T-helper 17 cell (primary cell): Measurements from ENCODE around the gene TRIM67. TPM values are rescaled to one million over a fixed set of nuclear protein-coding genes. Genes with fewer than 3 reads are reported as not detected.

Source experiments
- ATAC-seq: fragments of 150-1000 bp; cut with Tn5 transposase; 2 replicates; pipeline ENCODE4 v1.10.0; 2021; ENCODE audit warnings: mild to moderate bottlenecking, moderate library complexity
- DNase-seq, 3 donors: peaks; one replicate each; pipeline versions ENCODE4 v3.0.0 to v3.0.0-alpha.2; 2020 to 2021
- H3K9me3 ChIP-seq: one replicate; pipeline ENCODE4 v1.7.0; 2013; ENCODE audit warnings: low read length, mild to moderate bottlenecking; ENCODE audit not compliant: control insufficient read depth, poor library complexity, severe bottlenecking
- H3K27ac Mint-ChIP-seq: one replicate; pipeline ENCODE4 v1.8.0; 2022; ENCODE audit warnings: mild to moderate bottlenecking, moderate library complexity, mixed read lengths
- H3K27me3 Mint-ChIP-seq: one replicate; pipeline ENCODE4 v1.8.0; 2022; ENCODE audit warnings: mixed read lengths
- H3K36me3 Mint-ChIP-seq: one replicate; pipeline ENCODE4 v1.8.0; 2022; ENCODE audit warnings: low read depth, mixed read lengths
- H3K4me1 Mint-ChIP-seq: one replicate; pipeline ENCODE4 v1.8.0; 2022; ENCODE audit warnings: mild to moderate bottlenecking, mixed read lengths
- H3K4me3 Mint-ChIP-seq: one replicate; pipeline ENCODE4 v1.8.0; 2022; ENCODE audit warnings: mild to moderate bottlenecking, moderate library complexity, mixed read lengths
- total RNA-seq, 4 donors: library from RNA in 2 of 4; stranded (reverse) in 2 of 4; gene quantifications; one replicate each; pipeline ENCODE4 v1.2.3 and lab custom pipeline; 2022 to 2026

TRIM67 gene
- total RNA-seq, 2 donors from 2014 or later = not detected

GRCh38 chr1:231248778-231249177 is 86.9 kb downstream of the TRIM67 start:
- Mint-ChIP-seq H3K27ac (no peak overlapping the region), H3K4me1 (peaks cover 47% of the 10 kb centered on the region), H3K27me3 (no peaks in the 10 kb centered on the region), H3K4me3 (no peak overlapping the region), H3K36me3 (peaks cover 12% of the 10 kb centered on the region)
- DNase-seq = no peak
- ATAC-seq = no peak
- H3K9me3 ChIP-seq = no peaks in the 10 kb centered on the region

GRCh38 chr1:231252336-231252735 is 90.5 kb downstream of the TRIM67 start:
- H3K27me3 Mint-ChIP-seq = no peaks in the 10 kb centered on the region
- ATAC-seq (no peak), DNase-seq (no peak)
- H3K36me3 Mint-ChIP-seq = peaks cover 21% of the 10 kb centered on the region
- H3K4me1 Mint-ChIP-seq = peaks cover 29% of the 10 kb centered on the region
- no peak overlapping the region for H3K4me3 Mint-ChIP-seq
- no peak overlapping the region for H3K27ac Mint-ChIP-seq
- no peaks in the 10 kb centered on the region for H3K9me3 ChIP-seq

- ATAC-seq (no peak), DNase-seq (no peak)
- Mint-ChIP-seq H3K4me1 (no peaks in the 10 kb centered on the region), H3K4me3 (no peak overlapping the region), H3K27ac (no peak overlapping the region), H3K27me3 (no peaks in the 10 kb centered on the region), H3K36me3 (peaks cover 12% of the 10 kb centered on the region)
- no peaks in the 10 kb centered on the region for H3K9me3 ChIP-seq
These were observed 98.5 kb downstream of the TRIM67 start for GRCh38 chr1:231260351-231260750.

GRCh38 chr1:231264642-231265041 is 102.8 kb downstream of the TRIM67 start:
- H3K36me3 Mint-ChIP-seq = peaks cover 20% of the 10 kb centered on the region
- no peaks in the 10 kb centered on the region for H3K27me3 Mint-ChIP-seq
- no peak overlapping the region for H3K27ac Mint-ChIP-seq
- no peaks in the 10 kb centered on the region for H3K4me1 Mint-ChIP-seq
- no peak overlapping the region for H3K4me3 Mint-ChIP-seq
- no peak for ATAC-seq
- no peaks in the 10 kb centered on the region for H3K9me3 ChIP-seq
- DNase-seq = no peak

- ATAC-seq (no peak), DNase-seq (no peak)
- H3K27me3 Mint-ChIP-seq = no peaks in the 10 kb centered on the region
- H3K27ac Mint-ChIP-seq = no peak overlapping the region
- peaks cover 20% of the 10 kb centered on the region for H3K36me3 Mint-ChIP-seq
- no peaks in the 10 kb centered on the region for H3K9me3 ChIP-seq
- H3K4me1 Mint-ChIP-seq = no peaks in the 10 kb centered on the region
- no peak overlapping the region for H3K4me3 Mint-ChIP-seq
These were observed 103.5 kb downstream of the TRIM67 start for GRCh38 chr1:231265379-231265778.

- H3K4me1 Mint-ChIP-seq = no peaks in the 10 kb centered on the region
- H3K27me3 Mint-ChIP-seq = no peaks in the 10 kb centered on the region
- H3K36me3 Mint-ChIP-seq = peaks cover 20% of the 10 kb centered on the region
- H3K27ac Mint-ChIP-seq = no peak overlapping the region
- DNase-seq (no peak), ATAC-seq (no peak)
- no peak overlapping the region for H3K4me3 Mint-ChIP-seq
- no peaks in the 10 kb centered on the region for H3K9me3 ChIP-seq
These were observed 105.0 kb downstream of the TRIM67 start for GRCh38 chr1:231266811-231267322.

Other genes starting within 250 kb of the TRIM67 start
- 10 to 100 TPM; 27.4 to 34.7 TPM for gene TTC13, start 183.2 kb upstream of the TRIM67 start, total RNA-seq
- gene ARV1, start 183.0 kb upstream of the TRIM67 start, total RNA-seq = 1 to 10 TPM; 5.7 to 6.7 TPM
- gene FAM89A, start 121.8 kb upstream of the TRIM67 start, total RNA-seq = 1 to 10 TPM; 1.3 to 1.8 TPM
- 10 to 100 TPM; 16.4 to 20.3 TPM for gene GNPAT, start 79.2 kb downstream of the TRIM67 start, total RNA-seq
- 10 to 100 TPM; 29.8 to 35.9 TPM for gene EXOC8, start 175.8 kb downstream of the TRIM67 start, total RNA-seq
- gene SPRTN, start 176.2 kb downstream of the TRIM67 start, total RNA-seq = 10 to 100 TPM; 23.3 to 31.3 TPM